ENCODE measurements around the gene RNF115.
A peak's percentile ranks its signal among the peaks of the same experiment; 100 is the strongest.

RNF115 gene

GRCh38 chr1:145823565-145824498 is at the start of gene RNF115, which contains the start of gene POLR3C:
RNF115 (minus strand) TSS chr1:145824095; CDS start chr1:145823873, 222 bp downstream.
POLR3C (plus strand) TSS chr1:145824200; CDS start chr1:145825777, 1,577 bp downstream.
- DNase-seq (ENCODE audit: low read depth): peak; percentile 57
- peak within 1 kb of the TSS; percentile 61 for H3K4me3 ChIP-seq (ENCODE audit: low read depth, low read length)
- TF ChIP-seq, protein P1, sequence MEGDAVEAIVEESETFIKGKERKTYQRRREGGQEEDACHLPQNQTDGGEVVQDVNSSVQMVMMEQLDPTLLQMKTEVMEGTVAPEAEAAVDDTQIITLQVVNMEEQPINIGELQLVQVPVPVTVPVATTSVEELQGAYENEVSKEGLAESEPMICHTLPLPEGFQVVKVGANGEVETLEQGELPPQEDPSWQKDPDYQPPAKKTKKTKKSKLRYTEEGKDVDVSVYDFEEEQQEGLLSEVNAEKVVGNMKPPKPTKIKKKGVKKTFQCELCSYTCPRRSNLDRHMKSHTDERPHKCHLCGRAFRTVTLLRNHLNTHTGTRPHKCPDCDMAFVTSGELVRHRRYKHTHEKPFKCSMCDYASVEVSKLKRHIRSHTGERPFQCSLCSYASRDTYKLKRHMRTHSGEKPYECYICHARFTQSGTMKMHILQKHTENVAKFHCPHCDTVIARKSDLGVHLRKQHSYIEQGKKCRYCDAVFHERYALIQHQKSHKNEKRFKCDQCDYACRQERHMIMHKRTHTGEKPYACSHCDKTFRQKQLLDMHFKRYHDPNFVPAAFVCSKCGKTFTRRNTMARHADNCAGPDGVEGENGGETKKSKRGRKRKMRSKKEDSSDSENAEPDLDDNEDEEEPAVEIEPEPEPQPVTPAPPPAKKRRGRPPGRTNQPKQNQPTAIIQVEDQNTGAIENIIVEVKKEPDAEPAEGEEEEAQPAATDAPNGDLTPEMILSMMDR (IDR thresholded peaks at IDR 0.05; ENCODE audit: control insufficient read depth, extremely low read depth, insufficient read depth): no peak

GRCh38 chr1:145871994-145872924 is 48.4 kb upstream of the RNF115 start:
- no peak overlapping the region for H3K4me3 ChIP-seq (ENCODE audit: low read depth, low read length)
- no peak for DNase-seq (ENCODE audit: low read depth)
- TF ChIP-seq, protein P1 (IDR thresholded peaks at IDR 0.05; ENCODE audit: control insufficient read depth, extremely low read depth, insufficient read depth): no peak

DNA sequence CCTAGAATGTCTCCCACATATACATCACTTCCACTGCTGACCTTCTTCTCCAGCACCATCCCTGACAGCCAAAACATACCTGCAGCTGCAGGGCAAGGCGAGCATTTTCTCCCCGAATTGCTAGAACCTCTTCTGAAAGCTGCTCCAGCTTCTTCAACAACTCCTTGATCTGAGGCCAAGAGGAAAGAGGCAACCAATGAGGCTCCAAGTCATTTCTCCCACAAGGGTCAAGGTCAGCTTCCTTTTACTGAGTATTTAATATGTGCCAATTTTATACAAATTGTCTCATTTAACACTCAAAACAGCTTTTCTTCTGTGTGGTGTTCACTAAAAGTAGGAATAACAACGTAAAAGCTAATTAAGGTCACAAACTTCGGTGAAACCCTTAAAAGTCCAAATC is 44.3 kb upstream of the RNF115 start:
- DNase-seq (ENCODE audit: low read depth): no peak
- TF ChIP-seq, protein P1 (IDR thresholded peaks at IDR 0.05; ENCODE audit: control insufficient read depth, extremely low read depth, insufficient read depth): no peak
- no peak overlapping the region for H3K4me3 ChIP-seq (ENCODE audit: low read depth, low read length)

DNA sequence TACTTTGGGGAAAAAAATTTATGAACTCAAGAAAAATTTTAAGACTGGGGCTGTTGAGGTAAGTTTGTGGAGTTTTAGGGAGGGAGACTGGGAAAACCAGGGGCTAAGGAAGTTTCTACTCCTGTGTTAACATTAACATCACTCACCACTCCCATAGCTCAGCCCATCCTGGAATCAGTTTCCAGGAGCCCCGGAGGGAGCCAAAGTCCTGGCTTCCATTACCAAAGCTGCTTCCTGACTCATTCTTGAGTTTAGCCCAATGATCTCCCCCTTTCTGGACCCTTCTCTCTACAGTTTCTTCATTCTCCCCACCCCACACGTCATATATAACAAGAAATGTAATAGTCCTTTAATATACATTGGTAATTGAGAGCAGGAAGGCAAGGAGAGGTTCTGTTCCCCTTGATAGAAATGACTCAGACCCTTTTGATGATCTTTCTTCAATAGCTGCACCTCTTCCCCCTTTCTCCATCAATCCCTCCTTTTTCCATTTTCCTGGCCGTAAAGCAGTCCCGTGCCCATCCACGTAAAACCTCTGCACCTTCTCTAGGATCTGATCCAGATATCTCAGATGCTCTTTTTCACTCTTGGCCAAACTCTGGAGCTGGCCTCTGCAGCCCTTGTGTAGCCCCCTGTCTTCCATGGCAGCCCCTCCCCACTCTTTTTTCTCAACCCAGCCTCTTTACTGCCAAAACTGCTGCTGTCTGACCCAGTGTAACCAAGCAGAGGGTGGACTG is 39.6 kb upstream of the RNF115 start:
- DNase-seq (ENCODE audit: low read depth): no peak

GRCh38 chr1:145859491-145860023 is 35.7 kb upstream of the RNF115 start:
- peak; percentile 64 for DNase-seq (ENCODE audit: low read depth)
- peak overlapping the region; percentile 92 for H3K4me3 ChIP-seq (ENCODE audit: low read depth, low read length)
- TF ChIP-seq, protein P1 (IDR thresholded peaks at IDR 0.05; ENCODE audit: control insufficient read depth, extremely low read depth, insufficient read depth): no peak

More for the DNA sequence above, 39.6 kb upstream of the RNF115 start:
- TF ChIP-seq, protein P1 (IDR thresholded peaks at IDR 0.05; ENCODE audit: control insufficient read depth, extremely low read depth, insufficient read depth): no peak
- H3K4me3 ChIP-seq (ENCODE audit: low read depth, low read length): no peak overlapping the region

Measured in LNCaP clone FGC (cell line).